ENCODE measurements around the gene THRAP3. TPM values are rescaled to one million over a fixed set of nuclear protein-coding genes. Genes with fewer than 3 reads are reported as not detected.

The THRAP3 gene
- total and polyA plus RNA-seq, 2 donors (not counting 3 experiments of a cell fraction or from before 2014, with no cell fraction given) = 38.0 to 144 TPM

GRCh38 chr1:36339215-36339614 lies 115.0 kb downstream of the THRAP3 start:
- H3K4me1 ChIP-seq (ENCODE audit: control insufficient read depth, extremely low read depth, insufficient read depth, low read length) = peaks cover 25% of the 10 kb centered on the region
- H3K9ac ChIP-seq (replicated peaks; ENCODE audit: extremely low read depth, insufficient read depth, low read length) = no peak overlapping the region
- intact Hi-C loops (cut with micrococcal nuclease) (no loop called here), dilution Hi-C loops (cut with MboI; ENCODE audit: extremely low pct_ligation_motif_present, low sequenced_read_pairs) (no loop called here)
- H3K27me3 ChIP-seq (ENCODE audit: control insufficient read depth in 2 of 2, insufficient read depth in 2 of 2, low read length in 2 of 2) = no peaks in the 10 kb centered on the region
- POLR2A ChIA-PET = no interaction called here
- H3K79me2 ChIP-seq (ENCODE audit: control insufficient read depth, insufficient read depth, low read length) = no peaks in the 10 kb centered on the region
- no peak for DNase-seq (ENCODE audit: low read depth, low spot score)
- no peaks in the 10 kb centered on the region for H4K20me1 ChIP-seq (replicated peaks; ENCODE audit: control insufficient read depth, extremely low read depth, insufficient read depth, low read length)
- no peaks in the 10 kb centered on the region for H3K9me1 ChIP-seq (replicated peaks; ENCODE audit: control insufficient read depth, extremely low read depth, insufficient read depth, low read length)
- no peak overlapping the region for H3K27ac ChIP-seq (ENCODE audit: insufficient read depth, low read depth, low read length)
- no peak for TF ChIP-seq JUN (IDR thresholded peaks at IDR 0.05; ENCODE audit: borderline replicate concordance, insufficient read depth, insufficient read length, low read depth)
- no peak for TF ChIP-seq EZH2 (IDR thresholded peaks at IDR 0.05; ENCODE audit: borderline replicate concordance, low read depth, low read length, severe bottlenecking)
- TF ChIP-seq GATA2 (IDR thresholded peaks at IDR 0.05; ENCODE audit: insufficient read depth, insufficient read length, low read depth, low read length) = no peak
- no peak for TF ChIP-seq POLR2A (IDR thresholded peaks at IDR 0.05; ENCODE audit: low read depth, low read length)
- no peak for TF ChIP-seq CTCF (IDR thresholded peaks at IDR 0.05; ENCODE audit: extremely low read depth in 1 of 2, insufficient read depth in 1 of 2, low read depth in 1 of 2, low read length in 2 of 2)
- no peak for TF ChIP-seq POLR2AphosphoS5 (IDR thresholded peaks at IDR 0.05; ENCODE audit: insufficient read depth, low read depth, low read length)
- no peak for TF ChIP-seq MYC (IDR thresholded peaks at IDR 0.05; ENCODE audit: low read depth, low read length)
- no peak for TF ChIP-seq FOS (IDR thresholded peaks at IDR 0.05; ENCODE audit: borderline replicate concordance, insufficient read depth, low read length)
- no peak for TF ChIP-seq MAX (IDR thresholded peaks at IDR 0.05; ENCODE audit: insufficient read depth, insufficient read length)
- no TSS peak for BruUV-seq (replicated peaks)
- no peak overlapping the region for H2AFZ ChIP-seq (ENCODE audit: low read depth, low read length)
- FAIRE-seq = no peak
- no peak overlapping the region for H3K4me2 ChIP-seq (ENCODE audit: insufficient read depth, low read length)
- peaks cover 0 to 5% of the 10 kb centered on the region in 2 experiments for H3K36me3 ChIP-seq (ENCODE audit: control insufficient read depth in 2 of 2, extremely low read depth in 1 of 2, insufficient read depth in 2 of 2, low read length in 2 of 2)
- no peak overlapping the region for H3K4me3 ChIP-seq (replicated peaks in 1 of 3; ENCODE audit: insufficient read depth in 1 of 3, low read depth in 1 of 3, low read length in 3 of 3)
- H3K9me3 ChIP-seq (replicated peaks; ENCODE audit: control insufficient read depth, insufficient read depth, low read length) = no peaks in the 10 kb centered on the region
- CTCF ChIA-PET = interaction anchor here (1.5 kb wide), 1 partner anchor 81 kb away, joined by 3 read pairs; no protein-coding TSS in a partner anchor
